Trophoblast cell (in vitro differentiated cells and primary cell): Measurements from ENCODE around the gene WBP1.
"Not testable (repeated sequence)": the region's sequence is repeated elsewhere in the genome, so short reads cannot be mapped to it uniquely, and the experiment has no call there.

ENCODE experiments used
- DNase-seq, 2 donors: peaks; one replicate each; pipeline ENCODE4 v3.0.0-alpha.2; 2016
- H2AFZ ChIP-seq: 2 replicates; pipeline ENCODE4 v1.6.1; 2013; ENCODE audit warnings: low read length, moderate library complexity, mild to moderate bottlenecking; ENCODE audit not compliant: insufficient read depth, poor library complexity
- H2AK5ac ChIP-seq: 2 replicates; pipeline ENCODE4 v1.6.1; 2013; ENCODE audit warnings: mild to moderate bottlenecking, low read length
- H2BK120ac ChIP-seq: 2 replicates; pipeline ENCODE4 v1.6.1; 2013; ENCODE audit warnings: low read length, mild to moderate bottlenecking, moderate library complexity; ENCODE audit not compliant: insufficient read depth, poor library complexity
- H2BK12ac ChIP-seq: 2 replicates; pipeline ENCODE4 v1.6.1; 2013; ENCODE audit warnings: mild to moderate bottlenecking, low read length, moderate library complexity
- H2BK5ac ChIP-seq: 2 replicates; pipeline ENCODE4 v1.6.1; 2013; ENCODE audit warnings: low read length, low read depth, moderate library complexity, mild to moderate bottlenecking; ENCODE audit not compliant: poor library complexity
- H3K14ac ChIP-seq: 2 replicates; pipeline ENCODE4 v1.6.1; 2013; ENCODE audit warnings: mild to moderate bottlenecking, low read length
- H3K18ac ChIP-seq: 2 replicates; pipeline ENCODE4 v1.6.1; 2013; ENCODE audit warnings: mild to moderate bottlenecking, low read length
- H3K23ac ChIP-seq: 2 replicates; pipeline ENCODE4 v1.6.1; 2013; ENCODE audit warnings: low read length
- H3K27ac ChIP-seq: 2 replicates; pipeline ENCODE4 v1.5.1; 2013; ENCODE audit warnings: low read depth, mild to moderate bottlenecking, inconsistent platforms, low read length, moderate library complexity
- H3K27me3 ChIP-seq: 2 replicates; pipeline ENCODE4 v1.6.1; 2013; ENCODE audit warnings: inconsistent platforms, mild to moderate bottlenecking, low read length, moderate library complexity; ENCODE audit not compliant: insufficient read depth
- H3K36me3 ChIP-seq, 2 experiments: 1 replicate in 1 of 2; 2 replicates in 1 of 2; pipeline ENCODE4 v1.6.1; 2013; ENCODE audit warnings: low read length in 2 of 2, mild to moderate bottlenecking in 2 of 2, moderate library complexity in 1 of 2; ENCODE audit not compliant: insufficient read depth in 2 of 2, control insufficient read depth in 1 of 2
- H3K4ac ChIP-seq: 2 replicates; pipeline ENCODE4 v1.6.1; 2013; ENCODE audit warnings: low read depth, mild to moderate bottlenecking, low read length, moderate library complexity
- H3K4me1 ChIP-seq, 2 experiments: 1 replicate in 1 of 2; 2 replicates in 1 of 2; pipeline ENCODE4 v1.6.1; 2013; ENCODE audit warnings: low read length in 2 of 2, mild to moderate bottlenecking in 2 of 2, moderate library complexity in 1 of 2; ENCODE audit not compliant: insufficient read depth in 2 of 2, control insufficient read depth in 1 of 2
- H3K4me2 ChIP-seq: 2 replicates; pipeline ENCODE4 v1.6.1; 2013; ENCODE audit warnings: inconsistent platforms, mild to moderate bottlenecking, low read length, moderate library complexity
- H3K4me3 ChIP-seq: 2 replicates; pipeline ENCODE4 v1.5.1; 2013; ENCODE audit warnings: mild to moderate bottlenecking, low read depth, low read length, inconsistent platforms
- H3K79me1 ChIP-seq: one replicate; pipeline ENCODE4 v1.6.1; 2013; ENCODE audit warnings: low read length
- H3K79me2 ChIP-seq: 2 replicates; pipeline ENCODE4 v1.6.1; 2013; ENCODE audit warnings: low read length, mild to moderate bottlenecking; ENCODE audit not compliant: control insufficient read depth, insufficient read depth, poor library complexity
- H3K9ac ChIP-seq: 2 replicates; pipeline ENCODE4 v1.6.1; 2013; ENCODE audit warnings: mild to moderate bottlenecking, low read length
- H3K9me3 ChIP-seq: 2 replicates; pipeline ENCODE4 v1.6.1; 2013; ENCODE audit warnings: low read depth, mild to moderate bottlenecking, control low read depth, inconsistent platforms, low read length; ENCODE audit not compliant: insufficient read depth
- H4K12ac ChIP-seq: 2 replicates; pipeline ENCODE4 v1.6.1; 2013; ENCODE audit warnings: low read depth, mild to moderate bottlenecking, low read length, moderate library complexity
- H4K8ac ChIP-seq: 2 replicates; pipeline ENCODE4 v1.6.1; 2013; ENCODE audit warnings: low read depth, mild to moderate bottlenecking, low read length, moderate library complexity
- H4K91ac ChIP-seq: one replicate; pipeline ENCODE4 v1.6.1; 2013; ENCODE audit warnings: low read depth, mild to moderate bottlenecking, low read length, moderate library complexity
- WGBS: extraction: QIAGEN DNeasy Blood & Tissue Kit; methylation state at CpG from one replicate; pipeline ENCODE4 v1.1.7; 2013; ENCODE audit warnings: missing lambda C conversion rate; ENCODE audit not compliant: insufficient read length, insufficient coverage; ENCODE audit errors: extremely low coverage; 5-methylcytosine and 5-hydroxymethylcytosine counted together

WBP1 gene

GRCh38 chr2:74418312-74418711 lies 39.9 kb upstream of the WBP1 start:
- H3K18ac ChIP-seq = no peak overlapping the region
- H3K79me2 ChIP-seq = peaks cover 2% of the 10 kb centered on the region
- H3K4me2 ChIP-seq = no peak overlapping the region
- no peak overlapping the region for H2BK5ac ChIP-seq
- H4K12ac ChIP-seq = no peak overlapping the region
- H2BK12ac ChIP-seq = no peak overlapping the region
- H4K91ac ChIP-seq = no peak overlapping the region
- H3K27ac ChIP-seq = no peak overlapping the region
- DNase-seq = no peak
- no peak overlapping the region for H3K23ac ChIP-seq
- H3K4me1 ChIP-seq = peaks cover 8 to 11% of the 10 kb centered on the region in 2 experiments
- H4K8ac ChIP-seq = no peak overlapping the region
- no peak overlapping the region for H3K14ac ChIP-seq
- no peak overlapping the region for H3K4ac ChIP-seq
- no peaks in the 10 kb centered on the region for H3K79me1 ChIP-seq
- no peak overlapping the region for H2AFZ ChIP-seq
- H2AK5ac ChIP-seq = no peak overlapping the region
- WGBS = no CpG with 5 or more reads among the region's 27 CpGs
- H3K27me3 ChIP-seq = no peaks in the 10 kb centered on the region
- no peak overlapping the region for H3K4me3 ChIP-seq
- H3K36me3 ChIP-seq = no peaks in the 10 kb centered on the region
- peaks cover 2% of the 10 kb centered on the region for H3K9me3 ChIP-seq
- no peak overlapping the region for H3K9ac ChIP-seq
- no peak overlapping the region for H2BK120ac ChIP-seq

GRCh38 chr2:74419345-74419744 lies 38.9 kb upstream of the WBP1 start:
- Histone ChIP-seq H2BK120ac (no peak overlapping the region), H3K4me1 (peaks cover 6 to 9% of the 10 kb centered on the region in 2 experiments), H3K36me3 (no peaks in the 10 kb centered on the region), H3K27ac (no peak overlapping the region), H2BK12ac (no peak overlapping the region), H3K79me2 (peaks cover 2% of the 10 kb centered on the region), H3K79me1 (no peaks in the 10 kb centered on the region), H4K91ac (no peak overlapping the region), H3K9me3 (no peaks in the 10 kb centered on the region), H3K14ac (no peak overlapping the region), H4K8ac (no peak overlapping the region), H3K23ac (no peak overlapping the region), H3K18ac (no peak overlapping the region), H2AFZ (no peak overlapping the region), H3K4me3 (no peak overlapping the region), H4K12ac (no peak overlapping the region), H3K9ac (no peak overlapping the region), H3K27me3 (no peaks in the 10 kb centered on the region), H2AK5ac (no peak overlapping the region), H2BK5ac (no peak overlapping the region), H3K4me2 (no peak overlapping the region), H3K4ac (no peak overlapping the region)
- DNase-seq = no peak
- no CpG with 5 or more reads among the region's 1 CpG for WGBS

- Histone ChIP-seq H3K9me3 (no peaks in the 10 kb centered on the region), H3K79me2 (peaks cover 2% of the 10 kb centered on the region), H2BK5ac (no peak overlapping the region), H3K27ac (no peak overlapping the region), H3K4me2 (no peak overlapping the region), H3K4me1 (peaks cover 6 to 9% of the 10 kb centered on the region in 2 experiments), H3K18ac (no peak overlapping the region), H3K4me3 (no peak overlapping the region), H4K12ac (no peak overlapping the region), H2BK120ac (no peak overlapping the region), H2AFZ (no peak overlapping the region), H4K91ac (no peak overlapping the region), H3K14ac (no peak overlapping the region), H2AK5ac (no peak overlapping the region), H3K27me3 (no peaks in the 10 kb centered on the region), H3K9ac (no peak overlapping the region), H2BK12ac (no peak overlapping the region), H3K23ac (no peak overlapping the region), H3K79me1 (no peaks in the 10 kb centered on the region), H3K4ac (no peak overlapping the region), H4K8ac (no peak overlapping the region), H3K36me3 (peaks cover 0 to 2% of the 10 kb centered on the region in 2 experiments)
- no peak for DNase-seq
- WGBS = no CpG with 5 or more reads among the region's 2 CpGs
These were observed 38.2 kb upstream of the WBP1 start for GRCh38 chr2:74420006-74420405.

GRCh38 chr2:74420443-74421103 lies 37.7 kb upstream of the WBP1 start:
- H3K9me3 ChIP-seq, H4K12ac ChIP-seq, H3K4me1 ChIP-seq, H3K9ac ChIP-seq, DNase-seq, H3K79me1 ChIP-seq, H2AFZ ChIP-seq, H2BK5ac ChIP-seq, H3K27me3 ChIP-seq, H3K18ac ChIP-seq, H3K4me3 ChIP-seq, H2AK5ac ChIP-seq, H2BK120ac ChIP-seq, H4K8ac ChIP-seq, H2BK12ac ChIP-seq, H3K4me2 ChIP-seq, H3K27ac ChIP-seq, H3K79me2 ChIP-seq, H3K14ac ChIP-seq, H4K91ac ChIP-seq, H3K4ac ChIP-seq, H3K36me3 ChIP-seq: not testable (repeated sequence)
- no CpG with 5 or more reads among the region's 19 CpGs for WGBS
- H3K23ac ChIP-seq = peak overlapping the region; percentile 55
